Measurements from ENCODE around the gene USP46. TPM values are rescaled to one million over a fixed set of nuclear protein-coding genes. Genes with fewer than 3 reads are reported as not detected.

USP46 gene
- total RNA-seq, 1 donor from 2014 or later = 27.3 TPM

DNA sequence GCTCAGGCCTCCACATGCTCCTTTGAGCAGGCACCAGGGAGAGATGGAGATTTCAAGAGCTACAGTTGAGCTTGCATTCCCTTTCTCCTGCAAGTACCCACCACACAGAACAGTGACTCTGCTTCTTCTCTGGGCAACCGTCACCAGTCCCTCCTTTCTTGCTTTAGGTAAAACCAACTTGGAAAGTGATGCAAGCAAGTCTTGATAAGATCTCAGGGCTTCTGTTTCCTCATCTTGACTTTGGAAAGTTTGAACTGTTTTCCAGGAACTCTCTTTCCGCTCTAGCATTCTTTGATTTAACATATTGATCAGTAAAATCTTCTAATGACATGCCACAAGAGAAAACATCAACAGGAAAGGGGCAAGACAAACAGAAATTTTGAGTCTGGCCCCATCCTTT is 73.7 kb downstream of the USP46 start:
- no peak for DNase-seq (ENCODE audit: low spot score)
- peak overlapping the region; percentile 24 for H3K27ac Mint-ChIP-seq (ENCODE audit: unreplicated experiment)
- H3K9me3 Mint-ChIP-seq (ENCODE audit: low read depth) = no peaks in the 10 kb centered on the region
- H3K4me3 Mint-ChIP-seq (ENCODE audit: unreplicated experiment) = no peak overlapping the region
- no peaks in the 10 kb centered on the region for H3K27me3 Mint-ChIP-seq (ENCODE audit: low read depth)
- TF ChIP-seq CTCF (IDR thresholded peaks at IDR 0.05) = no peak
- peaks cover 51% of the 10 kb centered on the region for H3K4me1 Mint-ChIP-seq (ENCODE audit: low read depth)
- no peaks in the 10 kb centered on the region for H3K36me3 Mint-ChIP-seq (ENCODE audit: low read depth)

GRCh38 chr4:52579602-52580272 is 79.4 kb downstream of the USP46 start:
- no peak for TF ChIP-seq CTCF (IDR thresholded peaks at IDR 0.05)
- H3K9me3 Mint-ChIP-seq (ENCODE audit: low read depth) = no peaks in the 10 kb centered on the region
- no peaks in the 10 kb centered on the region for H3K27me3 Mint-ChIP-seq (ENCODE audit: low read depth)
- no peak overlapping the region for H3K27ac Mint-ChIP-seq (ENCODE audit: unreplicated experiment)
- no peaks in the 10 kb centered on the region for H3K36me3 Mint-ChIP-seq (ENCODE audit: low read depth)
- peaks cover 15% of the 10 kb centered on the region for H3K4me1 Mint-ChIP-seq (ENCODE audit: low read depth)
- no peak for DNase-seq (ENCODE audit: low spot score)
- H3K4me3 Mint-ChIP-seq (ENCODE audit: unreplicated experiment) = no peak overlapping the region

- no peaks in the 10 kb centered on the region for H3K27me3 Mint-ChIP-seq (ENCODE audit: low read depth)
- H3K4me1 Mint-ChIP-seq (ENCODE audit: low read depth) = peaks cover 15% of the 10 kb centered on the region
- no peak overlapping the region for H3K27ac Mint-ChIP-seq (ENCODE audit: unreplicated experiment)
- no peak overlapping the region for H3K4me3 Mint-ChIP-seq (ENCODE audit: unreplicated experiment)
- no peaks in the 10 kb centered on the region for H3K9me3 Mint-ChIP-seq (ENCODE audit: low read depth)
- no peak for TF ChIP-seq CTCF (IDR thresholded peaks at IDR 0.05)
- DNase-seq (ENCODE audit: low spot score) = no peak
- no peaks in the 10 kb centered on the region for H3K36me3 Mint-ChIP-seq (ENCODE audit: low read depth)
Measured at GRCh38 chr4:52578951-52579350, 80.2 kb downstream of the USP46 start.

- TF ChIP-seq CTCF (IDR thresholded peaks at IDR 0.05) = no peak
- Mint-ChIP-seq H3K4me1 (ENCODE audit: low read depth) (peaks cover 28% of the 10 kb centered on the region), H3K36me3 (ENCODE audit: low read depth) (no peaks in the 10 kb centered on the region), H3K27me3 (ENCODE audit: low read depth) (no peaks in the 10 kb centered on the region), H3K4me3 (ENCODE audit: unreplicated experiment) (no peak overlapping the region), H3K9me3 (ENCODE audit: low read depth) (peaks cover 1% of the 10 kb centered on the region), H3K27ac (ENCODE audit: unreplicated experiment) (no peak overlapping the region)
- DNase-seq (ENCODE audit: low spot score) = no peak
Measured at GRCh38 chr4:52577624-52577962, 81.5 kb downstream of the USP46 start.

GRCh38 chr4:52576961-52577623 is 82.0 kb downstream of the USP46 start:
- peak overlapping the region; percentile 42 for H3K27ac Mint-ChIP-seq (ENCODE audit: unreplicated experiment)

More at GRCh38 chr4:52576961-52577623, 82.0 kb downstream of the USP46 start:
- Mint-ChIP-seq H3K4me3 (ENCODE audit: unreplicated experiment) (no peak overlapping the region), H3K27me3 (ENCODE audit: low read depth) (no peaks in the 10 kb centered on the region), H3K9me3 (ENCODE audit: low read depth) (peaks cover 4% of the 10 kb centered on the region), H3K36me3 (ENCODE audit: low read depth) (no peaks in the 10 kb centered on the region), H3K4me1 (ENCODE audit: low read depth) (peaks cover 32% of the 10 kb centered on the region)
- DNase-seq (ENCODE audit: low spot score) = no peak
- no peak for TF ChIP-seq CTCF (IDR thresholded peaks at IDR 0.05)
